HEK293 (cell line): ENCODE data around the gene CARM1.

Experiments used
- EGR2 ChIP-seq: fragments of 450-650 bp; formaldehyde crosslinking; IDR thresholded peaks from 2 replicates; pipeline ENCODE4 v1.5.1; 2016; ENCODE audit warnings: low read depth, missing biosample characterization, missing genetic modification characterization
- IKZF3 ChIP-seq: fragments of 450-650 bp; IDR thresholded peaks from 2 replicates; pipeline ENCODE4 v1.5.0; 2018; ENCODE audit warnings: missing biosample characterization, mild to moderate bottlenecking, missing genetic modification characterization, moderate library complexity
- KLF1 ChIP-seq: fragments of 450-650 bp; formaldehyde crosslinking; IDR thresholded peaks from 2 replicates; pipeline ENCODE4 v1.5.1; 2016; ENCODE audit warnings: missing biosample characterization, missing genetic modification characterization
- MZF1 ChIP-seq: fragments of 450-650 bp; formaldehyde crosslinking; IDR thresholded peaks from 2 replicates; pipeline ENCODE4 v1.5.1; 2017; ENCODE audit warnings: missing biosample characterization, missing genetic modification characterization, borderline replicate concordance
- OSR2 ChIP-seq: fragments of 450-650 bp; formaldehyde crosslinking; IDR thresholded peaks from 2 replicates; pipeline ENCODE4 v1.5.1; 2016; ENCODE audit warnings: missing biosample characterization, missing genetic modification characterization
- OVOL3 ChIP-seq: fragments of 450-650 bp; formaldehyde crosslinking; IDR thresholded peaks from 2 replicates; pipeline ENCODE4 v1.5.1; 2016; ENCODE audit warnings: missing biosample characterization, missing genetic modification characterization
- WT1 ChIP-seq: fragments of 450-650 bp; formaldehyde crosslinking; IDR thresholded peaks from 2 replicates; pipeline ENCODE4 v1.5.1; 2016; ENCODE audit warnings: missing biosample characterization, missing genetic modification characterization
- ZBTB48 ChIP-seq: fragments of 450-650 bp; formaldehyde crosslinking; IDR thresholded peaks from 2 replicates; pipeline ENCODE4 v1.5.1; 2016; ENCODE audit warnings: missing biosample characterization, missing genetic modification characterization
- ZBTB8A ChIP-seq: fragments of 450-650 bp; formaldehyde crosslinking; IDR thresholded peaks from 2 replicates; pipeline ENCODE4 v1.5.1; 2016; ENCODE audit warnings: missing biosample characterization, missing genetic modification characterization
- ZEB2 ChIP-seq: fragments of 450-650 bp; formaldehyde crosslinking; IDR thresholded peaks from 2 replicates; pipeline ENCODE4 v1.5.1; 2016; ENCODE audit warnings: missing biosample characterization, missing genetic modification characterization
- ZNF132 ChIP-seq: fragments of 450-650 bp; formaldehyde crosslinking; IDR thresholded peaks from 2 replicates; pipeline ENCODE4 v1.5.1; 2017; ENCODE audit warnings: missing biosample characterization, missing genetic modification characterization, borderline replicate concordance
- ZNF155 ChIP-seq: fragments of 450-650 bp; formaldehyde crosslinking; IDR thresholded peaks from 2 replicates; pipeline ENCODE4 v1.5.1; 2016; ENCODE audit warnings: missing biosample characterization, missing genetic modification characterization
- ZNF16 ChIP-seq: fragments of 450-650 bp; formaldehyde crosslinking; IDR thresholded peaks from 2 replicates; pipeline ENCODE4 v1.5.1; 2016; ENCODE audit warnings: low read depth, missing biosample characterization, missing genetic modification characterization
- ZNF266 ChIP-seq: fragments of 450-650 bp; formaldehyde crosslinking; IDR thresholded peaks from 2 replicates; pipeline ENCODE4 v1.5.1; 2016; ENCODE audit warnings: missing biosample characterization, missing genetic modification characterization, low read depth
- ZNF274 ChIP-seq, 2 experiments: fragments of 200-500 bp in 1 of 2; fragments of 450-650 bp in 1 of 2; sonication (Bioruptor generic) in 1 of 2; formaldehyde crosslinking in 1 of 2; IDR thresholded peaks; 2 replicates each; pipeline versions ENCODE4 v1.5.1 to v1.6.1; 2014 to 2016; ENCODE audit warnings: borderline replicate concordance in 1 of 2, inconsistent platforms in 1 of 2, low read length in 1 of 2, missing biosample characterization in 1 of 2, missing genetic modification characterization in 1 of 2
- ZNF366 ChIP-seq: fragments of 450-650 bp; formaldehyde crosslinking; conservative IDR thresholded peaks from 2 replicates; pipeline ENCODE4 v1.5.1; 2016; ENCODE audit warnings: missing biosample characterization, missing genetic modification characterization
- ZNF433 ChIP-seq: fragments of 450-650 bp; formaldehyde crosslinking; IDR thresholded peaks from 2 replicates; pipeline ENCODE4 v1.5.1; 2016; ENCODE audit warnings: missing biosample characterization, missing genetic modification characterization, low read depth
- ZNF529 ChIP-seq: fragments of 450-650 bp; formaldehyde crosslinking; IDR thresholded peaks from 2 replicates; pipeline ENCODE4 v1.5.1; 2017; ENCODE audit warnings: missing genetic modification characterization, missing biosample characterization; ENCODE audit not compliant: insufficient replicate concordance
- ZNF548 ChIP-seq: fragments of 450-650 bp; formaldehyde crosslinking; IDR thresholded peaks from 2 replicates; pipeline ENCODE4 v1.5.1; 2016; ENCODE audit warnings: missing biosample characterization, missing genetic modification characterization
- ZNF561 ChIP-seq: fragments of 450-650 bp; IDR thresholded peaks from 2 replicates; pipeline ENCODE4 v1.5.1; 2018; ENCODE audit warnings: missing biosample characterization, missing genetic modification characterization, borderline replicate concordance
- ZNF624 ChIP-seq: fragments of 450-650 bp; formaldehyde crosslinking; IDR thresholded peaks from 2 replicates; pipeline ENCODE4 v1.5.1; 2017; ENCODE audit warnings: missing biosample characterization, missing genetic modification characterization
- ZNF658 ChIP-seq: fragments of 450-650 bp; formaldehyde crosslinking; IDR thresholded peaks from 2 replicates; pipeline ENCODE4; 2016; ENCODE audit warnings: missing biosample characterization, missing genetic modification characterization
- ZNF664 ChIP-seq: fragments of 450-650 bp; formaldehyde crosslinking; IDR thresholded peaks from 2 replicates; pipeline ENCODE4 v1.5.1; 2016; ENCODE audit warnings: missing biosample characterization, missing genetic modification characterization
- ZNF747 ChIP-seq: fragments of 450-650 bp; formaldehyde crosslinking; IDR thresholded peaks from 2 replicates; pipeline ENCODE4 v1.5.1; 2016; ENCODE audit warnings: missing biosample characterization, missing genetic modification characterization
- ZNF776 ChIP-seq: fragments of 450-650 bp; formaldehyde crosslinking; IDR thresholded peaks from 2 replicates; pipeline ENCODE4 v1.5.0; 2017; ENCODE audit warnings: missing biosample characterization, missing genetic modification characterization, borderline replicate concordance
- ZNF777 ChIP-seq: fragments of 450-650 bp; formaldehyde crosslinking; IDR thresholded peaks from 2 replicates; pipeline ENCODE4 v1.5.1; 2017; ENCODE audit warnings: missing biosample characterization, missing genetic modification characterization, borderline replicate concordance
- ZNF830 ChIP-seq: fragments of 450-650 bp; IDR thresholded peaks from 2 replicates; pipeline ENCODE4 v1.5.0; 2018; ENCODE audit warnings: missing biosample characterization, missing genetic modification characterization, low read depth, mild to moderate bottlenecking, moderate library complexity
- ZNF837 ChIP-seq: fragments of 450-650 bp; formaldehyde crosslinking; IDR thresholded peaks from 2 replicates; pipeline ENCODE4 v1.5.1; 2016; ENCODE audit warnings: missing biosample characterization, missing genetic modification characterization
- ZNF843 ChIP-seq: fragments of 450-650 bp; formaldehyde crosslinking; IDR thresholded peaks from 2 replicates; pipeline ENCODE4 v1.5.1; 2016; ENCODE audit warnings: missing biosample characterization, missing genetic modification characterization
- ZSCAN16 ChIP-seq: fragments of 450-650 bp; formaldehyde crosslinking; IDR thresholded peaks from 2 replicates; pipeline ENCODE4 v1.5.1; 2016; ENCODE audit warnings: missing biosample characterization, missing genetic modification characterization
- TF ChIP-seq, protein P1 (sequence below): fragments of 450-650 bp; formaldehyde crosslinking; IDR thresholded peaks from 2 replicates; pipeline ENCODE4 v1.5.1; 2016; ENCODE audit warnings: missing biosample characterization, missing genetic modification characterization
- TF ChIP-seq, protein P2 (sequence below): fragments of 450-650 bp; formaldehyde crosslinking; IDR thresholded peaks from 2 replicates; pipeline ENCODE4 v1.5.1; 2016; ENCODE audit warnings: missing biosample characterization, missing genetic modification characterization, low read depth
- TF ChIP-seq, protein P3 (sequence below): fragments of 450-650 bp; formaldehyde crosslinking; IDR thresholded peaks from 2 replicates; pipeline ENCODE4 v1.5.1; 2017; ENCODE audit warnings: missing biosample characterization, mild to moderate bottlenecking, missing genetic modification characterization, moderate library complexity
- TF ChIP-seq, protein P4 (sequence below): fragments of 450-650 bp; IDR thresholded peaks from 2 replicates; pipeline ENCODE4 v1.5.1; 2018; ENCODE audit warnings: missing biosample characterization, mild to moderate bottlenecking, missing genetic modification characterization
- TF ChIP-seq, protein P5 (sequence below): fragments of 450-650 bp; formaldehyde crosslinking; IDR thresholded peaks from 2 replicates; pipeline ENCODE4; 2016; ENCODE audit warnings: missing biosample characterization, missing genetic modification characterization

CARM1 gene

DNA sequence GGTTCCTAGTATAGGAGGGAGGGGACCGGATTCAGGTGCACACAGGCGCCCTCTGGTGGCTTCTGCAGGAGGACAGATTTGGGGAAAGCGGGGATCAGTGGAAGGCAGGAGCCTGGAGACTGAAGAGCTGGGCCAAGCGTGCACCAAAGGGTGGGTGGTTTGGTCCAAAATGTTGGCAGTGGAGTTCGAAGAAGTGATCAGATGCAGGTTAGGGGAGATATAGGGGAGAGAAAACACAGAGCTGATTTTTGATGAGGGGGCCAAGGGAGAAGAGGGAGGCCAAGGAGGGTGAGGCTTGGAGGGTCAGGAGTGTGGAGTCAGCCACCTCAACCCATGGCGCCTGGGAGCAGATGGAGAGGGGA lies 6.8 kb upstream of the CARM1 start (continued):
- TF ChIP-seq, protein P1, sequence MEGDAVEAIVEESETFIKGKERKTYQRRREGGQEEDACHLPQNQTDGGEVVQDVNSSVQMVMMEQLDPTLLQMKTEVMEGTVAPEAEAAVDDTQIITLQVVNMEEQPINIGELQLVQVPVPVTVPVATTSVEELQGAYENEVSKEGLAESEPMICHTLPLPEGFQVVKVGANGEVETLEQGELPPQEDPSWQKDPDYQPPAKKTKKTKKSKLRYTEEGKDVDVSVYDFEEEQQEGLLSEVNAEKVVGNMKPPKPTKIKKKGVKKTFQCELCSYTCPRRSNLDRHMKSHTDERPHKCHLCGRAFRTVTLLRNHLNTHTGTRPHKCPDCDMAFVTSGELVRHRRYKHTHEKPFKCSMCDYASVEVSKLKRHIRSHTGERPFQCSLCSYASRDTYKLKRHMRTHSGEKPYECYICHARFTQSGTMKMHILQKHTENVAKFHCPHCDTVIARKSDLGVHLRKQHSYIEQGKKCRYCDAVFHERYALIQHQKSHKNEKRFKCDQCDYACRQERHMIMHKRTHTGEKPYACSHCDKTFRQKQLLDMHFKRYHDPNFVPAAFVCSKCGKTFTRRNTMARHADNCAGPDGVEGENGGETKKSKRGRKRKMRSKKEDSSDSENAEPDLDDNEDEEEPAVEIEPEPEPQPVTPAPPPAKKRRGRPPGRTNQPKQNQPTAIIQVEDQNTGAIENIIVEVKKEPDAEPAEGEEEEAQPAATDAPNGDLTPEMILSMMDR: peak; percentile 87
- TF ChIP-seq, protein P2, sequence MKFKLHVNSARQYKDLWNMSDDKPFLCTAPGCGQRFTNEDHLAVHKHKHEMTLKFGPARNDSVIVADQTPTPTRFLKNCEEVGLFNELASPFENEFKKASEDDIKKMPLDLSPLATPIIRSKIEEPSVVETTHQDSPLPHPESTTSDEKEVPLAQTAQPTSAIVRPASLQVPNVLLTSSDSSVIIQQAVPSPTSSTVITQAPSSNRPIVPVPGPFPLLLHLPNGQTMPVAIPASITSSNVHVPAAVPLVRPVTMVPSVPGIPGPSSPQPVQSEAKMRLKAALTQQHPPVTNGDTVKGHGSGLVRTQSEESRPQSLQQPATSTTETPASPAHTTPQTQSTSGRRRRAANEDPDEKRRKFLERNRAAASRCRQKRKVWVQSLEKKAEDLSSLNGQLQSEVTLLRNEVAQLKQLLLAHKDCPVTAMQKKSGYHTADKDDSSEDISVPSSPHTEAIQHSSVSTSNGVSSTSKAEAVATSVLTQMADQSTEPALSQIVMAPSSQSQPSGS: no peak
- TF ChIP-seq KLF1 (tag by site-specific recombination) (no peak; the same call in 1 of the 2 replicates), ZEB2 (0 out of 2 replicates have a peak, but pooled peaks have one; percentile 36), ZNF16 (tag by site-specific recombination) (no peak), ZSCAN16 (tag by site-specific recombination) (no peak), ZBTB48 (tag by site-specific recombination) (0 out of 2 replicates have a peak, but pooled peaks have one; percentile 17), EGR2 (tag by site-specific recombination) (no peak), IKZF3 (0 out of 2 replicates have a peak, but pooled peaks have one; percentile 53), OVOL3 (tag by site-specific recombination) (no peak), ZNF548 (tag by site-specific recombination) (no peak), ZNF658 (tag by site-specific recombination) (no peak), ZNF624 (tag by site-specific recombination) (no peak), ZNF830 (tag by site-specific recombination) (no peak), ZNF747 (tag by site-specific recombination) (no peak), ZNF837 (tag by site-specific recombination) (no peak), ZNF664 (no peak), ZNF529 (tag by site-specific recombination) (no peak), ZNF561 (tag by site-specific recombination) (no peak), ZNF274 (IDR thresholded peaks at IDR 0.05; ENCODE audit: low read length) (no peak), ZNF274 (tag by site-specific recombination; IDR thresholded peaks at IDR 0.05; ENCODE audit: borderline replicate concordance) (no peak), ZNF366 (tag by site-specific recombination) (peak; percentile 55), ZNF777 (tag by site-specific recombination) (no peak), MZF1 (tag by site-specific recombination) (no peak), ZNF776 (no peak), ZNF843 (tag by site-specific recombination) (no peak), ZNF155 (tag by site-specific recombination) (no peak), ZNF266 (tag by site-specific recombination) (no peak), ZNF433 (0 out of 2 replicates have a peak, but pooled peaks have one; percentile 4), ZNF132 (no peak), WT1 (tag by site-specific recombination) (no peak), ZBTB8A (tag by site-specific recombination) (0 out of 2 replicates have a peak, but pooled peaks have one; percentile 14), OSR2 (tag by site-specific recombination) (no peak)
- TF ChIP-seq, protein P3, sequence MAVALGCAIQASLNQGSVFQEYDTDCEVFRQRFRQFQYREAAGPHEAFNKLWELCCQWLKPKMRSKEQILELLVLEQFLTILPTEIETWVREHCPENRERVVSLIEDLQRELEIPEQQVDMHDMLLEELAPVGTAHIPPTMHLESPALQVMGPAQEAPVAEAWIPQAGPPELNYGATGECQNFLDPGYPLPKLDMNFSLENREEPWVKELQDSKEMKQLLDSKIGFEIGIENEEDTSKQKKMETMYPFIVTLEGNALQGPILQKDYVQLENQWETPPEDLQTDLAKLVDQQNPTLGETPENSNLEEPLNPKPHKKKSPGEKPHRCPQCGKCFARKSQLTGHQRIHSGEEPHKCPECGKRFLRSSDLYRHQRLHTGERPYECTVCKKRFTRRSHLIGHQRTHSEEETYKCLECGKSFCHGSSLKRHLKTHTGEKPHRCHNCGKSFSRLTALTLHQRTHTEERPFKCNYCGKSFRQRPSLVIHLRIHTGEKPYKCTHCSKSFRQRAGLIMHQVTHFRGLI (tag by site-specific recombination): no peak
- TF ChIP-seq, protein P4, sequence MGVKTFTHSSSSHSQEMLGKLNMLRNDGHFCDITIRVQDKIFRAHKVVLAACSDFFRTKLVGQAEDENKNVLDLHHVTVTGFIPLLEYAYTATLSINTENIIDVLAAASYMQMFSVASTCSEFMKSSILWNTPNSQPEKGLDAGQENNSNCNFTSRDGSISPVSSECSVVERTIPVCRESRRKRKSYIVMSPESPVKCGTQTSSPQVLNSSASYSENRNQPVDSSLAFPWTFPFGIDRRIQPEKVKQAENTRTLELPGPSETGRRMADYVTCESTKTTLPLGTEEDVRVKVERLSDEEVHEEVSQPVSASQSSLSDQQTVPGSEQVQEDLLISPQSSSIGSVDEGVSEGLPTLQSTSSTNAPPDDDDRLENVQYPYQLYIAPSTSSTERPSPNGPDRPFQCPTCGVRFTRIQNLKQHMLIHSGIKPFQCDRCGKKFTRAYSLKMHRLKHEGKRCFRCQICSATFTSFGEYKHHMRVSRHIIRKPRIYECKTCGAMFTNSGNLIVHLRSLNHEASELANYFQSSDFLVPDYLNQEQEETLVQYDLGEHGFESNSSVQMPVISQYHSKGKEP: no peak
- TF ChIP-seq, protein P5, sequence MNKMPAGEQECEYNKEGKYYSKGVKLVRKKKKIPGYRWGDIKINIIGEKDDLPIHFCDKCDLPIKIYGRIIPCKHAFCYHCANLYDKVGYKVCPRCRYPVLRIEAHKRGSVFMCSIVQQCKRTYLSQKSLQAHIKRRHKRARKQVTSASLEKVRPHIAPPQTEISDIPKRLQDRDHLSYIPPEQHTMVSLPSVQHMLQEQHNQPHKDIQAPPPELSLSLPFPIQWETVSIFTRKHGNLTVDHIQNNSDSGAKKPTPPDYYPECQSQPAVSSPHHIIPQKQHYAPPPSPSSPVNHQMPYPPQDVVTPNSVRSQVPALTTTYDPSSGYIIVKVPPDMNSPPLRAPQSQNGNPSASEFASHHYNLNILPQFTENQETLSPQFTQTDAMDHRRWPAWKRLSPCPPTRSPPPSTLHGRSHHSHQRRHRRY (tag by site-specific recombination): no peak
